Activated CD4-positive, alpha-beta T cell treated with anti-CD3 and anti-CD28 coated beads for 36 hours (primary cell): ENCODE measurements around the gene CCDC136. TPM values are rescaled to one million over a fixed set of nuclear protein-coding genes. Genes with fewer than 3 reads are reported as not detected.
A peak's percentile ranks its signal among the peaks of the same experiment; 100 is the strongest.

Experiments used
- ATAC-seq: fragments of 200-7000 bp; cut with Tn5 transposase; one replicate; pipeline ENCODE4 v1.10.0; 2021; ENCODE audit warnings: mild to moderate bottlenecking, moderate library complexity
- CTCF ChIA-PET: fragments of 350-600 bp; sonication (Branson Sonifier 250); formaldehyde crosslinking; loops from one replicate; lab custom pipeline; 2021; ENCODE audit warnings: antibody characterized with exemption; lab: Charles Lee
- POLR2A ChIA-PET: fragments of 350-600 bp; sonication (Branson Sonifier 250); formaldehyde crosslinking; loops from one replicate; lab custom pipeline; 2021; ENCODE audit warnings: antibody characterized with exemption, inconsistent platforms; lab: Charles Lee
- DNase-seq: peaks from one replicate; pipeline ENCODE4 v3.0.0-alpha.2; 2020
- H3K27ac Mint-ChIP-seq: one replicate; pipeline ENCODE4 v1.8.0; 2021; ENCODE audit warnings: mixed read lengths
- H3K27me3 Mint-ChIP-seq: one replicate; pipeline ENCODE4 v1.8.0; 2021; ENCODE audit warnings: mixed read lengths
- H3K36me3 Mint-ChIP-seq: one replicate; pipeline ENCODE4 v1.8.0; 2021; ENCODE audit warnings: low read depth, mixed read lengths
- H3K4me1 Mint-ChIP-seq: one replicate; pipeline ENCODE4 v1.8.0; 2021; ENCODE audit warnings: mixed read lengths
- H3K4me3 Mint-ChIP-seq: one replicate; pipeline ENCODE4 v1.8.0; 2021; ENCODE audit warnings: mild to moderate bottlenecking, moderate library complexity, mixed read lengths
- H3K9me3 Mint-ChIP-seq: one replicate; pipeline ENCODE4 v1.8.0; 2021; ENCODE audit warnings: low read depth, mixed read lengths
- intact Hi-C, 2 experiments: fragments of 100-400 bp; cut with DNase I in 1 of 2; cut with micrococcal nuclease in 1 of 2; formaldehyde crosslinking; loops; one replicate each; pipeline versions ENCODE4 v1.14.2 to v1.15.1; 2022 to 2024; cut with DNase I, micrococcal nuclease
- total RNA-seq, 2 experiments: library from RNA; stranded (reverse); gene quantifications; one replicate each; pipeline ENCODE4 v1.2.3, GENCODE V29; 2021

The CCDC136 gene
- total RNA-seq, 2 experiments from 2014 or later = 6.9 to 7.7 TPM

DNA sequence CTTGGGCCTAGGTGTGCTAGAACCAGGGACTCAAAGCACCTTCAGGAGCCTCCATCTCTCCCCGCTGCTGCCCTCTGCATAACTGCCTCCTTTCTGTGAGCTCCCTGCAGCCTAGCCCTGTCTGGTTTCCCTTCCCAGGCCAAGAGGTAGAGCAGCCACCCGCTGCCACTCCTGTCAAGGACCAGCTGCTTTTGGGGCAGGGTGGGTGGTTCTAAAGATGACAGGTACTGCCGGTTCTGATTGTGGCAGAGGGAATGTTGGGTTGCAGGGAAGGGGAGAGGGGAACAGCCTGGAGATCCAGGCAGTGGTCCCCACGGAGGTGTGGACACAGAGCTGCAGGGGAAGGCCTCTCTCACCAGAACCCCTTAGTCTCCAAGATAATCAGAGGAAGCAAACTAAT, 34.7 kb downstream of the CCDC136 start:
- ChIA-PET CTCF (interaction anchor here (1.3 kb wide), 1 partner anchor 9 kb away, joined by 3 read pairs; no protein-coding TSS in a partner anchor), POLR2A (interaction anchor here (0.5 kb wide), 1 partner anchor 592 kb away, joined by 8 read pairs; no protein-coding TSS in a partner anchor)
- intact Hi-C loops = no loop called here
- Mint-ChIP-seq H3K36me3 (no peaks in the 10 kb centered on the region), H3K4me1 (peaks cover 10% of the 10 kb centered on the region), H3K27ac (no peak overlapping the region), H3K9me3 (no peaks in the 10 kb centered on the region), H3K4me3 (no peak overlapping the region), H3K27me3 (peaks cover 24% of the 10 kb centered on the region)
- no peak for ATAC-seq
- no peak for DNase-seq

DNA sequence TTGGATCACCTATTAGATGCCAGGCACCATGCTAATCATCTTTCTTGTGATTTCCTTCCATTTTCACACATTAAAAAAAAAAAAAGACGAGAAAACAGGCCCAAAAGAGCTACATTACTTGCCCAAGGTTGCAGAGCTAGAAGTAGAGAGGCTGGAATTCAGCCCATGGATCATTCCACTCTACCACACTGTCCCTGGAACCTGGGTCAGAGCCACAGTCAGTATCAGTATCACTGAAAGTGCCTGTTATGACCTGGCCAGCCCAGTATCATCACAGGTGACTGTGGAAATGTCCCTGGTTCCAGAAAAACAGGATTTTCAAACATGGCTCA, 35.1 kb downstream of the CCDC136 start:
- DNase-seq (no peak), ATAC-seq (no peak)
- Mint-ChIP-seq H3K27ac (no peak overlapping the region), H3K4me1 (peaks cover 13% of the 10 kb centered on the region), H3K4me3 (no peak overlapping the region), H3K27me3 (peaks cover 27% of the 10 kb centered on the region), H3K36me3 (no peaks in the 10 kb centered on the region), H3K9me3 (no peaks in the 10 kb centered on the region)
- CTCF ChIA-PET = interaction anchor here (1.3 kb wide), 1 partner anchor 9 kb away, joined by 3 read pairs; no protein-coding TSS in a partner anchor
- intact Hi-C loops = no loop called here
- POLR2A ChIA-PET = interaction anchor here (0.5 kb wide), 1 partner anchor 591 kb away, joined by 8 read pairs; no protein-coding TSS in a partner anchor

DNA sequence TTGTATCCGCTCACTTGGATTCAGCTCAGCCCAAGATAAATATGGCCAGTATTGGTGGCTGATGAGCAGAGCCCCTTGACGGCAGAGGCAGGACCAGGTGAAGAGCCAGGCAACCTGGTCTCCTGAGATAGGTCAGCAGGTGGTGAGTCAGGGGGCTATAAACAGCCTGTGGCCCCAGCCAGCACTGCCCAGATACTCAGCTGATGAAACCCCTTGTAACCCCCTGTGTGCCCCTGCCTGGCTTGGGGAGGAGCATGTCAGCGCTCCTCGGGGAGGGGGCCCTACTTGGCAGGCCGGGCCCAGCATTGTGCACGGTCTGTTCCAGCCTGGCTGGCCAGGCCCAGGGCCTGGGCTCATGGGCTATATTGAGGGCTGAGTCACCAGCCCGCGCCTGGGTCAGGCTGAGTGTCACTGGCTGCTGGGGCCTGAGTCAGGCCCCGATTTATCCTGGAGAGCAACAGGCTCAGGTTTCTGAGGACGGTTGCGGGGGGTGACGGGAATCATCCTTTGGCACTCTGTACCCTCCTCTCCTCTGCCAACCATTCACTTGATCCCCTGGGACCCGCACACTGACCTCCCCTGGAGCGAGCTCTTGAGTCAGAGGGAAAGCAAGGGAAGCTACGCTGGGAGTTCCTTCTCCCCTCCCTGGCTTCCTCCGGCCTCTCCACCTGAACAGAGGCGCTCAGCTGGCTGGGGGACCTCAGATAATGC, 35.6 kb downstream of the CCDC136 start:
- no peaks in the 10 kb centered on the region for H3K36me3 Mint-ChIP-seq
- intact Hi-C loops = no loop called here
- peaks cover 27% of the 10 kb centered on the region for H3K27me3 Mint-ChIP-seq
- no peak overlapping the region for H3K27ac Mint-ChIP-seq
- POLR2A ChIA-PET = no interaction called here
- CTCF ChIA-PET = interaction anchor here (0.6 to 1.3 kb wide), 3 partner anchors 8 to 468 kb away, joined by 3 read pairs; no protein-coding TSS in a partner anchor
- peaks cover 13% of the 10 kb centered on the region for H3K4me1 Mint-ChIP-seq
- H3K9me3 Mint-ChIP-seq = no peaks in the 10 kb centered on the region
- DNase-seq (no peak), ATAC-seq (no peak)
- no peak overlapping the region for H3K4me3 Mint-ChIP-seq

DNA sequence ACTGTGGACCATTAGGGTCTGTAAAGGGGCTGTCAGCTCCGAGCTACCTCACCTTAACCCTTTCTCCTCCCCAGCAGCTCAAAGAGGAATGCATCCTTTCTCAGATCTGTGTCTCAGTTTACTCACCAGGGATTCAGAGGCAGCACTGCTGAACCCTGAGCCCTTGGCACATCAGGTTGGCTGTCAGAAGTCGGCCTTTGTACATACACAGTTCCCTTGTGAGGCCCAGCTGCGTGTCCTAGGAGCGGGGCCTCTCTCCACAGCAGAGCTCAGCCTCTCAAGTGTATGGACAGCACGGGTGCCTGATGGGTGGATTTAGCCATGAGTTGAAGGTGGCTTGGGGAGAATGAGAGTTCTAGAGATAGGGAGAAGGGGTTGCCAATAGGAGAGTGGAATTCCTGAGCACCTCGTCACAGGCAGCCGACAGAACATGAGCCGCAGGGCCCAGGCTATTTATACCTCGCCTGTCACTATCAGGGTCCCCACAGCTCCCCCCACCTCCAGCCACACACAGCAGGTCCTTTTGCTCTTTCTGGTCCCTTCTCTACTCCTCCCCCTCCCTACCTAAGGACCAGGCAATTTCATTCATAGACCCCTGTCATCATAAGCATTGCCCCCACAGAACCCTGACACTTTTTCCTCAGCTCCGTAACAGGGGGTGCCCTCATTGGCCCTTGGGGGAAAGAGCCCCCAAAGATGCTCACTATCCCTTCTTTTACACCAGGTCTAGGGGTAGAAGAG, 36.4 kb downstream of the CCDC136 start:
- no peak for DNase-seq
- Mint-ChIP-seq H3K9me3 (no peaks in the 10 kb centered on the region), H3K27ac (no peak overlapping the region), H3K4me3 (no peak overlapping the region), H3K36me3 (no peaks in the 10 kb centered on the region), H3K4me1 (peaks cover 13% of the 10 kb centered on the region), H3K27me3 (peaks cover 27% of the 10 kb centered on the region)
- no peak for ATAC-seq
- ChIA-PET POLR2A (no interaction called here), CTCF (interaction anchor here (0.7 to 0.9 kb wide), 2 partner anchors 35 to 467 kb away, joined by 3 read pairs; partner anchors contain the start of gene ATP6V1F)
- intact Hi-C loops = no loop called here

DNA sequence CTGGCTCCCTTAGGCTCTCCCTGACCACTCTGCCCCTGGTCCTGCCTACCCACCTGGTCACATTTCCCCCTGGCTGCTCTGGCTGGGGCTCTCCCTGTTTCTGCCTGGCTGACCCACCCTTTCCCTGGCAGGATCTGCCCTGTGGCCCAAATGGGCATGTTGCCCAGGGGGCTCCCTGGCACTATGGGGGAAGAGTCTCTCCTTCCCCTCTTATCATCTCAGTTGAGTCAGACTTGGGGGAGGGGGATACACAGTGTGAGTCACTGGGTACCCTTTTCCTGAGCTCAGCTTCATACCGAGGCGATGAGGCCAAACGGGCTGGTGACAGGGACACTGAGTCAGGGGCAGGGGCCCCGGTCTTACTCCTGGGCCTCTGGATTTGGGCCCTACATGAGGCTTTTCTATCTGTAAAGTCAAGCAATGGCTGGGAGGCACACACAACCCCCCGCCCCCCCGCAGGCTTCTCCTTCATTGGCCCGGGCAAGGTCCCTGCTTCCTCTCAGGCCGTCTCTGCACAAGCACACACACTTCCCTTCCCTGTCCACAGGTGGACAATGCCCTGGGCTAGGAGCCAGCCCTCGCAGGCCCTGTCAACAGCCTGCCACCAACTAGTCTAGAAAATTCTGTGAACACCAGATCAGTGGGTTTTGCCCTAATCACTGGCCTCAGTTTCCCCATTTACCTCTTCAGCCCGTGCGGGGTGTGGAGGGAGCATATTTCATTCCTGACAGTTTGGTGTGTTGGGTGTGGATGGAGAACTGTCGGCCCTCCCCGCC, 37.8 kb downstream of the CCDC136 start:
- Mint-ChIP-seq H3K9me3 (no peaks in the 10 kb centered on the region), H3K36me3 (no peaks in the 10 kb centered on the region), H3K4me1 (peaks cover 13% of the 10 kb centered on the region), H3K27me3 (peaks cover 27% of the 10 kb centered on the region), H3K27ac (no peak overlapping the region), H3K4me3 (no peak overlapping the region)
- CTCF ChIA-PET = interaction anchor here (0.9 kb wide), 1 partner anchor 33 kb away, joined by 3 read pairs; the partner anchor contains the start of gene ATP6V1F
- POLR2A ChIA-PET = no interaction called here
- DNase-seq = no peak
- no peak for ATAC-seq
- intact Hi-C loops = loop anchor here in 1 of 2 experiments (2.0 kb wide), 1 partner anchor 39 kb away; the partner anchor contains the start of gene CCDC136

DNA sequence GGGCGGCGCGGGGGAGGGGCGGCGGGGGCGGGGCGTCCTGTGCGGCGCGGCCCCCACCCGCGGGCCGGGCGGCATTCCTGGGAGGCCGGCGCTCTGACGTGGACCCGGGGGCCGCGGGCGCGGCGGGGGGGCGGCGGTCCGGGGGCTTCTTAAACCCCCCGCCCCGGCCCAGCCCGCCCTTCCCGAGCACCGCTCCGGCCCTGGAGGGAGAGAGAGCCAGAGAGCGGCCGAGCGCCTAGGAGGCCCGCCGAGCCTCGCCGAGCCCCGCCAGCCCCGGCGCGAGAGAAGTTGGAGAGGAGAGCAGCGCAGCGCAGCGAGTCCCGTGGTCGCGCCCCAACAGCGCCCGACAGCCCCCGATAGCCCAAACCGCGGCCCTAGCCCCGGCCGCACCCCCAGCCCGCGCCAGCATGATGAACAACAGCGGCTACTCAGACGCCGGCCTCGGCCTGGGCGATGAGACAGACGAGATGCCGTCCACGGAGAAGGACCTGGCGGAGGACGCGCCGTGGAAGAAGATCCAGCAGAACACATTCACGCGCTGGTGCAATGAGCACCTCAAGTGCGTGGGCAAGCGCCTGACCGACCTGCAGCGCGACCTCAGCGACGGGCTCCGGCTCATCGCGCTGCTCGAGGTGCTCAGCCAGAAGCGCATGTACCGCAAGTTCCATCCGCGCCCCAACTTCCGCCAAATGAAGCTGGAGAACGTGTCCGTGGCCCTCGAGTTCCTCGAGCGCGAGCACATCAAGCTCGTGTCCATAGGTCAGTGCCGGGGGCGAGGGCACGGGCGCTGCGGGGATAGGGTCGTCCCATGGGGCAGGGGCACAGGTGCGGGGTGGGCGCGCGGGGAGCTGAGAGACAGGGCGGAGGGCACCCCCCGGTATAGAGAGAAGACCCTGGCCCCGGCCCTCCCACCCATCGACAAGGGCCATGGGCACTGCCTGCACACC, 38.7 kb downstream of the CCDC136 start, which contains the start of gene FLNC:
Gene FLNC, plus strand, starts transcription at position 176 of the 947 bp plus-strand sequence. Its CDS starts 232 bp downstream, at position 408.
- Mint-ChIP-seq H3K27ac (no peak within 1 kb of the TSS), H3K9me3 (no peaks in the 10 kb centered on the region), H3K4me3 (peak within 1 kb of the TSS; percentile 30), H3K27me3 (peaks cover 27% of the 10 kb centered on the region), H3K4me1 (peaks cover 13% of the 10 kb centered on the region), H3K36me3 (no peaks in the 10 kb centered on the region)
- ATAC-seq = peak; percentile 62
- CTCF ChIA-PET = interaction anchor here (1.2 kb wide), 1 partner anchor 32 kb away, joined by 5 read pairs; the partner anchor contains the start of gene ATP6V1F
- DNase-seq = peak; percentile 61
- POLR2A ChIA-PET = interaction anchor here (0.6 kb wide), 1 partner anchor 32 kb away, joined by 3 read pairs; the partner anchor contains the start of gene ATP6V1F
- intact Hi-C loops = loop anchor here in 1 of 2 experiments (2.0 kb wide), 1 partner anchor 40 kb away; the partner anchor contains the start of gene CCDC136

DNA sequence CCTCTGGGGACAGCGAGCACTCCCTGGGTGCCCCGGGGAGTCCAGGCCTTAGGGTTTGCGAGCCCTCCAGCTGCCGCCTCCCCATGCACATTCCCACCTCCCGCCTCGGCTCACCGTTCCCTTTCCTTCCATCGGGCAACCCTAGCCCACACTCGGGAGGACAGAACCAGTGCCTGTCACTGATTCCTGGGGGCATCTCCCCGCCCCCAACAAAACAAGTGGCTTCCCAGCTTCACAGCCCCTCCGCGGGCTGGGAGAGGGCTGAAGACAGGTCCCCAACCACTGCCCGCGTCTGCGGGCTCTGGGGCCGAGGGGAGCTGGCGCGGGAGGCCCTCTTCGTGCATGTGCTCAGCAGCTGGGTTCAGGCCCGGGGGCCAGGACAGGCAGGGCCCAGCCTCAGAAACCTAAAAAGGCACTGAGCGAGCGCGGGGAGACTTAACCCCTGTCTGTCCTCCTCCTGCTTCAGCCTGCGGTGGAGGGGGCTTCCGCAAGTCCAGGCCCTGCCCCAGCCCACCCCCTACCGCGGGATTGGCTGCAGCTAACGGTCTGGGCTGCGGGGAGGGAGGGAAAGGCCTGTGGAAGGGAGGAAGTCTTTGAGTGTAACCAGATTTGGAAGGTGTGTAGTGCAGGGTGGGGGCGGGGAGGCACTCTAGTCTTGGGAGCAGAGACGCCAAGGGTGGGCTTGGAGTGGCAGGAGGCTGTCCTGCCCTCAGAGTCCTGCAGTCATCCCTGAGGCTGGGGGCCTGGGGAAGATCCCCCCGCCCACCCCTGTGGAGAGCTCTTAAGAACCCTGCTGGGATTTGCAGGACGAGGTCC, 39.6 kb downstream of the CCDC136 start:
- intact Hi-C loops = loop anchor here in 1 of 2 experiments (2.0 kb wide), 1 partner anchor 41 kb away; the partner anchor contains the start of gene CCDC136
- CTCF ChIA-PET = interaction anchor here (0.6 to 1.2 kb wide), 2 partner anchors 13 to 31 kb away, joined by 3 to 5 read pairs; partner anchors contain the start of gene ATP6V1F
- Mint-ChIP-seq H3K4me1 (peaks cover 13% of the 10 kb centered on the region), H3K36me3 (no peaks in the 10 kb centered on the region), H3K27me3 (peaks cover 27% of the 10 kb centered on the region), H3K9me3 (no peaks in the 10 kb centered on the region), H3K27ac (no peak overlapping the region), H3K4me3 (no peak overlapping the region)
- ATAC-seq (peak; percentile 20), DNase-seq (peak; percentile 22)
- POLR2A ChIA-PET = interaction anchor here (0.7 kb wide), 1 partner anchor 128 kb away, joined by 3 read pairs; no protein-coding TSS in a partner anchor

DNA sequence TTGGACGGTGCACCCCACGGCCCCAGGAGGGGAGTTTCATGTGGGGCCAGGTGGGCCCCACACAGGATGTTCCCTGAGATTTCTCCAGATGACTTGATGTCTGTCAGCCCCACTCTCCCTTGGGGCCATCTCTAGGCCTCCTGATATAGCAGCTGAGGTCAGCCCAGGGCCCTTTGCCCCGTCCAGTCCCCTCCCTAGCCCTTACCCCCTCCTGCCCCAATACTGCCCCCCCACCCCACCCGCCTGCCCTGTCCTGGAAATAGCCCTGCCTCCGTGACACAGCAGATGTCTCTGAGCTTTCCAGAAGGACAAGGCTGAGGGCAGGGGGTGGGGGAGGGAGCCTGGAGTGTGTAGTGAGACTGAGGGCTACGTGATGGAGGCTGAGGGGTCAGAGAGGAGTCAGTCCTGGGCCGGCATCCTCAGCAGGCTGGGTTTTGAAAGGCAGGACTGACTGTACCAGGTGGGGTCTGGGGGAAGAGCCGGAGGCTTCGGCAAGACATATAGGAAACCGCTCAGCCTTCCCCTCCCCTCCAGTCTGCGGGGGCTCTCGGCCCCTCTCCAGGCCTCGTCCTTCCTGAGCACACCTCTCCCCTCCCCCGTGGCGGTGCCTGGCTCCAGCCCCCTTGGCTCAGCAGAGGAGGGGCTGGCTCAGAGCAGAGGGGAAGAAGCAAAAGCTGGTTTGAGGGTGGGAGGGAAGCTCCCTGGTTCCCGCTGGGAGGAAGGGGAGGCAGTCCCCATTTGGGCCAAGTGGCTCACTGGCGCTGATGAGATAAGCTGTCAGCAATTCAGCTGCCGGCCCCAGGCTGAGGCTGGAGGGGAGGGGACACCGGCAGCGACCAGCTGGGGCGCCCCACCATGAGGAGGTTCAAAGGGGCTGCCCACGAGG, 40.5 kb downstream of the CCDC136 start:
- Mint-ChIP-seq H3K36me3 (no peaks in the 10 kb centered on the region), H3K27ac (no peak overlapping the region), H3K4me3 (no peak overlapping the region), H3K27me3 (peaks cover 25% of the 10 kb centered on the region), H3K4me1 (peaks cover 13% of the 10 kb centered on the region), H3K9me3 (no peaks in the 10 kb centered on the region)
- ChIA-PET CTCF (interaction anchor here (0.5 to 2.0 kb wide), 4 partner anchors 10 to 928 kb away, joined by 3 to 10 read pairs (median 4); no protein-coding TSS in a partner anchor), POLR2A (interaction anchor here (1.0 kb wide), 1 partner anchor 30 kb away, joined by 3 read pairs; the partner anchor contains the start of gene ATP6V1F)
- ATAC-seq = no peak
- intact Hi-C loops = loop anchor here in 1 of 2 experiments (2.0 kb wide), 1 partner anchor 41 kb away; the partner anchor contains the start of gene CCDC136
- DNase-seq = no peak
